HEK293T (cell line): ENCODE results near the gene RBFOX2.

Experiments
- ARNT ChIP-seq: fragments of 450-650 bp; IDR thresholded peaks from 2 replicates; pipeline ENCODE4 v1.6.1; 2017; ENCODE audit warnings: mild to moderate bottlenecking
- ELF4 ChIP-seq: fragments of 450-650 bp; IDR thresholded peaks from 2 replicates; pipeline ENCODE4 v1.6.1; 2017; ENCODE audit warnings: antibody characterized with exemption
- FOXA1 ChIP-seq: fragments of 450-650 bp; IDR thresholded peaks from 2 replicates; pipeline ENCODE4 v1.6.1; 2016; ENCODE audit warnings: mild to moderate bottlenecking
- FOXM1 ChIP-seq: fragments of 450-650 bp; IDR thresholded peaks from 2 replicates; pipeline ENCODE4 v1.6.1; 2017; ENCODE audit warnings: mild to moderate bottlenecking, borderline replicate concordance
- HDGF ChIP-seq: fragments of 450-650 bp; IDR thresholded peaks from 2 replicates; pipeline ENCODE4 v1.6.1; 2017; ENCODE audit warnings: antibody characterized with exemption, borderline replicate concordance
- SP1 ChIP-seq: fragments of 450-650 bp; IDR thresholded peaks from 2 replicates; pipeline ENCODE4 v1.6.1; 2017
- SUZ12 ChIP-seq: fragments of 450-650 bp; IDR thresholded peaks from 2 replicates; pipeline ENCODE4 v1.6.1; 2016; ENCODE audit warnings: mild to moderate bottlenecking
- TF ChIP-seq, protein P1 (sequence below): fragments of 450-650 bp; IDR thresholded peaks from 2 replicates; pipeline ENCODE4 v1.6.1; 2016

DNA sequence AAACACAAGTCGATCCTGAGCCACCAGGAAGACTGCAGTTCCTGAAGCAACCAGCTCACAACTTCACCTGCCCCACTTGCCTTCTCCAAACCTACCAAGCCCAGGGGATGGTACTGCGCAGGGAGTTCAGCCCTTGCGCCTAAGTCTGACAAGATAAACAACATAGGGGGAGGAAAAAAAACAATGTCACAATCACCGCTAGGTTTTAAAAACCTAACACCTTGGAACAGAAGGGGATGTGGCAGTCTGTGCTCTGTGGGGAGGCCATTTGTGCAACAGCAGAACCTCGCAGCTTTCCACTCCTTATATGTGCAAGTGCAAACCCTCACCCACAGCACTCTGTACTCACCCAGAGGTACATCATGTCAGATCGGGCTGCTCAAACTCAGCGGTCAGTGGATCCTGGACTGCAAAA is 134.2 kb downstream of the RBFOX2 start:
- TF ChIP-seq, protein P1, sequence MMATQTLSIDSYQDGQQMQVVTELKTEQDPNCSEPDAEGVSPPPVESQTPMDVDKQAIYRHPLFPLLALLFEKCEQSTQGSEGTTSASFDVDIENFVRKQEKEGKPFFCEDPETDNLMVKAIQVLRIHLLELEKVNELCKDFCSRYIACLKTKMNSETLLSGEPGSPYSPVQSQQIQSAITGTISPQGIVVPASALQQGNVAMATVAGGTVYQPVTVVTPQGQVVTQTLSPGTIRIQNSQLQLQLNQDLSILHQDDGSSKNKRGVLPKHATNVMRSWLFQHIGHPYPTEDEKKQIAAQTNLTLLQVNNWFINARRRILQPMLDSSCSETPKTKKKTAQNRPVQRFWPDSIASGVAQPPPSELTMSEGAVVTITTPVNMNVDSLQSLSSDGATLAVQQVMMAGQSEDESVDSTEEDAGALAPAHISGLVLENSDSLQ: no peak
- TF ChIP-seq SUZ12 (no peak), ELF4 (no peak), FOXA1 (no peak), ARNT (no peak), SP1 (no peak), HDGF (no peak), FOXM1 (no peak)
